Spleen (tissue), 11 donors: ENCODE measurements around the gene MAPK13. TPM values are rescaled to one million over a fixed set of nuclear protein-coding genes. Genes with fewer than 3 reads are reported as not detected.

Experiments used
- DNase-seq: peaks from one replicate; pipeline ENCODE4 v3.0.0-alpha.2; 2020
- H3K27ac ChIP-seq, 8 donors: fragments of 200-600 bp; sonication (generic) in 7 of 8; 1 replicate in 4 of 8; 2 replicates in 4 of 8; pipeline versions ENCODE4 v1.5.0 to v1.8.0; 2016 to 2021; ENCODE audit warnings: inconsistent platforms in 4 of 8, mild to moderate bottlenecking in 4 of 8, moderate library complexity in 1 of 8
- H3K27me3 ChIP-seq, 7 donors: fragments of 200-600 bp; sonication (generic) in 6 of 7; replicated peaks in 1 of 7; 1 replicate in 4 of 7; 2 replicates in 3 of 7; pipeline versions ENCODE4 v1.5.0 to v1.8.0; 2016 to 2021; ENCODE audit warnings: inconsistent platforms in 3 of 7, mild to moderate bottlenecking in 1 of 7
- H3K36me3 ChIP-seq, 6 donors: fragments of 200-600 bp; sonication (generic) in 5 of 6; 1 replicate in 4 of 6; 2 replicates in 2 of 6; pipeline versions ENCODE4 v1.5.0 to v1.8.0; 2016 to 2021; ENCODE audit warnings: inconsistent platforms in 2 of 6
- H3K4me1 ChIP-seq, 6 donors: fragments of 200-600 bp; sonication (generic) in 5 of 6; 1 replicate in 3 of 6; 2 replicates in 3 of 6; pipeline versions ENCODE4 v1.5.0 to v1.8.0; 2016 to 2021; ENCODE audit warnings: inconsistent platforms in 3 of 6
- H3K4me3 ChIP-seq, 8 donors: fragments of 200-600 bp; sonication (generic) in 7 of 8; 1 replicate in 4 of 8; 2 replicates in 4 of 8; pipeline versions ENCODE4 v1.5.0 to v1.8.0; 2016 to 2021; ENCODE audit warnings: inconsistent platforms in 4 of 8, mild to moderate bottlenecking in 4 of 8, moderate library complexity in 2 of 8
- H3K9me3 ChIP-seq, 8 donors: fragments of 200-600 bp; sonication (generic) in 7 of 8; 1 replicate in 4 of 8; 2 replicates in 4 of 8; pipeline versions ENCODE4 v1.5.0 to v1.8.0; 2016 to 2021; ENCODE audit warnings: inconsistent platforms in 4 of 8
- POLR2A ChIP-seq, 3 donors: fragments of 450-650 bp; IDR thresholded peaks; one replicate each; pipeline ENCODE4 v1.5.1; 2017; ENCODE audit warnings: antibody characterized with exemption in 3 of 3, mild to moderate bottlenecking in 1 of 3
- POLR2AphosphoS5 ChIP-seq, 3 donors: sonication (generic); formaldehyde crosslinking; IDR thresholded peaks; one replicate each; pipeline ENCODE4 v1.5.1; 2017; ENCODE audit warnings: antibody characterized with exemption in 3 of 3
- WGBS, 5 donors: extraction: QIAGEN DNeasy Blood & Tissue Kit in 3 of 5; methylation state at CpG; one replicate each; pipeline versions ENCODE4 v1.1.5 to v1.1.7; 2013 to 2018; 5-methylcytosine and 5-hydroxymethylcytosine counted together
- intact Hi-C: fragments of 100-400 bp; cut with DNase I; formaldehyde crosslinking; loops from one replicate; pipeline ENCODE4 v1.15.0; 2023; ENCODE audit warnings: low total_unique reads
- polyA plus RNA-seq, 3 donors: library from polyadenylated mRNA; stranded (reverse); fragments of 200-250 nt; gene quantifications; one replicate each; pipeline ENCODE4 v1.2.1, GENCODE V29; 2013
- total RNA-seq, 7 donors: library from RNA; depleted of rRNA in 3 of 7; stranded (reverse); fragments of >200 nt in 3 of 7; fragmentation: NEBNext Ultra II Directional in 4 of 7; extraction: Animal tissue kit (Norgen Biotek cat#: 25700) in 4 of 7; gene quantifications; one replicate each; pipeline versions ENCODE4 v1.1.0 to v1.2.1, GENCODE V29; 2016 to 2021
- TF ChIP-seq, protein P1 (sequence below), 11 experiments: fragments of 200-600 bp in 7 of 11; fragments of 450-650 bp in 4 of 11; sonication (generic) in 4 of 11; IDR thresholded peaks in 8 of 11; conservative IDR thresholded peaks in 3 of 11; 1 replicate in 7 of 11; 2 replicates in 4 of 11; pipeline versions ENCODE4 v1.4.0 to v1.8.0; 2016 to 2021; ENCODE audit warnings: antibody characterized with exemption in 11 of 11, inconsistent platforms in 4 of 11, mild to moderate bottlenecking in 1 of 11
- donor health status: healthy with polysubstance abuse.
- donor health status: DM: no; HTN: no; CAD: no; lungs with moderate emphysema.
- donor health status: DM: no; HTN: no; CAD: no.
- donor health status: Bipolar disorder and iron deficiency.
- donor health status: healthy.
- donor health status: DM: no; HTN: no; CAD: no.
- donor health status: DM: yes; HTN: yes; CAD: no.

MAPK13 gene
- total and polyA plus RNA-seq, 10 donors: 6.2 to 30.0 (median 17.7) TPM

DNA sequence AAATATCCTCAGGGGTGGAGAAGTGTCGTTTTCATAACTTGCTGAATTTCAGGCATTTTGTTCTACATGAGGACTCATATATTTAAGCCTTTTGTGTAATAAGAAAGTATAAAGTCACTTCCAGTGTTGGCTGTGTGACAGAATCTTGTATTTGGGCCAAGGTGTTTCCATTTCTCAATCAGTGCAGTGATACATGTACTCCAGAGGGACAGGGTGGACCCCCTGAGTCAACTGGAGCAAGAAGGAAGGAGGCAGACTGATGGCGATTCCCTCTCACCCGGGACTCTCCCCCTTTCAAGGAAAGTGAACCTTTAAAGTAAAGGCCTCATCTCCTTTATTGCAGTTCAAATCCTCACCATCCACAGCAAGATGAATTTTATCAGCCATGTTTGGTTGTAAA, 20.3 kb upstream of the MAPK13 start:
- H3K27ac ChIP-seq: peak overlapping the region in 7 of 8 donors; percentile 9 to 97 (median 78)
- no peaks in the 10 kb centered on the region for H3K27me3 ChIP-seq
- no peak for TF ChIP-seq POLR2A (IDR thresholded peaks at IDR 0.05)
- no peak for TF ChIP-seq POLR2AphosphoS5 (IDR thresholded peaks at IDR 0.05)
- TF ChIP-seq, protein P1, sequence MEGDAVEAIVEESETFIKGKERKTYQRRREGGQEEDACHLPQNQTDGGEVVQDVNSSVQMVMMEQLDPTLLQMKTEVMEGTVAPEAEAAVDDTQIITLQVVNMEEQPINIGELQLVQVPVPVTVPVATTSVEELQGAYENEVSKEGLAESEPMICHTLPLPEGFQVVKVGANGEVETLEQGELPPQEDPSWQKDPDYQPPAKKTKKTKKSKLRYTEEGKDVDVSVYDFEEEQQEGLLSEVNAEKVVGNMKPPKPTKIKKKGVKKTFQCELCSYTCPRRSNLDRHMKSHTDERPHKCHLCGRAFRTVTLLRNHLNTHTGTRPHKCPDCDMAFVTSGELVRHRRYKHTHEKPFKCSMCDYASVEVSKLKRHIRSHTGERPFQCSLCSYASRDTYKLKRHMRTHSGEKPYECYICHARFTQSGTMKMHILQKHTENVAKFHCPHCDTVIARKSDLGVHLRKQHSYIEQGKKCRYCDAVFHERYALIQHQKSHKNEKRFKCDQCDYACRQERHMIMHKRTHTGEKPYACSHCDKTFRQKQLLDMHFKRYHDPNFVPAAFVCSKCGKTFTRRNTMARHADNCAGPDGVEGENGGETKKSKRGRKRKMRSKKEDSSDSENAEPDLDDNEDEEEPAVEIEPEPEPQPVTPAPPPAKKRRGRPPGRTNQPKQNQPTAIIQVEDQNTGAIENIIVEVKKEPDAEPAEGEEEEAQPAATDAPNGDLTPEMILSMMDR (IDR thresholded peaks at IDR 0.05 in 8 of 11, conservative IDR thresholded peaks at IDR 0.05 in 3 of 11): no peak
- DNase-seq: no peak
- peaks cover 0 to 86% (median 36%) of the 10 kb centered on the region in 6 donors for H3K36me3 ChIP-seq
- intact Hi-C loops: no loop called here
- peaks cover 19 to 80% (median 43%) of the 10 kb centered on the region in 6 donors for H3K4me1 ChIP-seq
- H3K4me3 ChIP-seq: no peak overlapping the region
- H3K9me3 ChIP-seq: no peaks in the 10 kb centered on the region
- 88 to 94% (median 93%) methylated on average over 3 of the region's 3 CpGs for WGBS, 5 donors

DNA sequence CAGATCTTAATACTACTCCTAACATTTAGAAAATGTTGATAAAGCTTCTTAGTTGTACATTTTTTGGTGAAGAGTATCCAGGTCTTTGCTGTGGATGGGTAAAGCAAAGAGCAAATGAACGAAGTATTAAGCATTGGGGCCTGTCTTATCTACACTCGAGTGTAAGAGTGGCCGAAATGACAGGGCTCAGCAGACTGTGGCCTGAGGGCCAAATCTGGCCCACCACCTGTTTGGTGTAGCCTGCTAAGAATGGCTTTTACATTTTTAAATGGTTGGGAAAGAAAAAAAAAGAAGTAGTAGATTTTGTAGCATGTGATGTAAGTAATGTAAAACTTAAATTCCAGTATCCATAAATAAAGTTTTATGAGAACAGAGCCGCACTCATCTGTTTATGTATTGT, 19.4 kb upstream of the MAPK13 start:
- DNase-seq: no peak

DNA sequence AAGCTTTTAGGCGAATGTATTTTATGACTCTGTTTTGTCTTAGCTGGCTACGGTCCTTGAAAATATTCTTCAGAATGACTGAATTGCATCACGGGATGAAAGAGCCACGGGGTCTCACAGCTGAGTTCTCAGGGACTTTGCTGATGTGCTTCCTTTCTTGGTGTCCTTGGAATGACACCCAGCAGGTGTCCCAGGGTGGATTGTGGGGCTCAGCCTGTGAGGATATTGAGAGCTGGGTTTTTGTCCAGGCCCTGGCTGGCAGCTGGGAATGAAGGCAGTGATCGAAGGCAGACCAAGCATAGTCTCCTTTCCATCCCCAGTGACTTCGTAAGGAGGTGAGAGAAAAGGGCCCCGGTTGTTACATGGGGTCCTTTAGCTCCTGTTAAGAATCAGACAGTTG, 18.8 kb upstream of the MAPK13 start:
- 90 to 94% (median 92%) methylated on average over 7 of the region's 7 CpGs for WGBS, 5 donors
- DNase-seq: no peak
- Histone ChIP-seq H3K27ac (peak overlapping the region in 2 of 8 donors; percentile 97), H3K27me3 (no peaks in the 10 kb centered on the region), H3K4me1 (peaks cover 26 to 94% (median 58%) of the 10 kb centered on the region in 6 donors), H3K9me3 (no peaks in the 10 kb centered on the region), H3K36me3 (peaks cover 0 to 81% (median 32%) of the 10 kb centered on the region in 6 donors), H3K4me3 (no peak overlapping the region)
- TF ChIP-seq, protein P1 (IDR thresholded peaks at IDR 0.05 in 8 of 11, conservative IDR thresholded peaks at IDR 0.05 in 3 of 11): no peak
- TF ChIP-seq POLR2AphosphoS5 (IDR thresholded peaks at IDR 0.05) (no peak), POLR2A (IDR thresholded peaks at IDR 0.05) (no peak)
- intact Hi-C loops: no loop called here

More for the DNA sequence above, 19.4 kb upstream of the MAPK13 start:
- H3K9me3 ChIP-seq: no peaks in the 10 kb centered on the region
- 80 to 91% (median 87%) methylated on average over 4 of the region's 4 CpGs for WGBS, 5 donors
- TF ChIP-seq, protein P1 (IDR thresholded peaks at IDR 0.05 in 8 of 11, conservative IDR thresholded peaks at IDR 0.05 in 3 of 11): no peak
- TF ChIP-seq POLR2A (IDR thresholded peaks at IDR 0.05) (no peak), POLR2AphosphoS5 (IDR thresholded peaks at IDR 0.05) (no peak)
- peaks cover 0 to 80% (median 32%) of the 10 kb centered on the region in 6 donors for H3K36me3 ChIP-seq
- peaks cover 25 to 88% (median 51%) of the 10 kb centered on the region in 6 donors for H3K4me1 ChIP-seq
- H3K27ac ChIP-seq: peak overlapping the region in 2 of 8 donors; percentile 7 to 97
- no peak overlapping the region for H3K4me3 ChIP-seq
- H3K27me3 ChIP-seq: no peaks in the 10 kb centered on the region
- intact Hi-C loops: no loop called here

DNA sequence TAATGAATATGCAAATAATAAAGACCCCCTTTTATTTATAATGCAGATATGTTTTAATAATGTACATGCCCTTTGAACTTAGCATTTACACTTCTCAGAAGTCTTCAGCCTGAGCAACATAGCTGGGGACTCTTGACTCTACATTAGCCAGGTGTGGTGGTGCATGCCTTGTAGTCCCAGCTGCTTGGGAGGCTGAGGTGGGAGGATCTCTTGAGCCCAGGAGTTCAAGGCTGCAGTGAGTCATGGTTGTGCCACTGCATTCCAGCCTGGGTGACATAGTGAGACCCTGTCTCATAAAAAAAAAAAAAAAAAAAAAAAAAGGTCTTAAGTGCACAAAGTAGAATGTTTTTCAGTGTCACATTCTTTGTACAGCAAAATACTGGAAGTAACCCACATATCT, 17.3 kb upstream of the MAPK13 start:
- no peak for DNase-seq
- Histone ChIP-seq H3K36me3 (peaks cover 0 to 79% (median 23%) of the 10 kb centered on the region in 6 donors), H3K9me3 (no peaks in the 10 kb centered on the region), H3K27me3 (no peaks in the 10 kb centered on the region), H3K4me1 (peaks cover 26 to 98% (median 71%) of the 10 kb centered on the region in 6 donors), H3K4me3 (no peak overlapping the region), H3K27ac (peak overlapping the region in 4 of 8 donors; percentile 81 to 97 (median 97))
- TF ChIP-seq POLR2AphosphoS5 (IDR thresholded peaks at IDR 0.05) (no peak), POLR2A (IDR thresholded peaks at IDR 0.05) (no peak)
- TF ChIP-seq, protein P1 (IDR thresholded peaks at IDR 0.05 in 8 of 11, conservative IDR thresholded peaks at IDR 0.05 in 3 of 11): no peak
- intact Hi-C loops: no loop called here
